ENCODE results near the gene LIMS2. TPM values are rescaled to one million over a fixed set of nuclear protein-coding genes. Genes with fewer than 3 reads are reported as not detected.

LIMS2 gene, protein sequence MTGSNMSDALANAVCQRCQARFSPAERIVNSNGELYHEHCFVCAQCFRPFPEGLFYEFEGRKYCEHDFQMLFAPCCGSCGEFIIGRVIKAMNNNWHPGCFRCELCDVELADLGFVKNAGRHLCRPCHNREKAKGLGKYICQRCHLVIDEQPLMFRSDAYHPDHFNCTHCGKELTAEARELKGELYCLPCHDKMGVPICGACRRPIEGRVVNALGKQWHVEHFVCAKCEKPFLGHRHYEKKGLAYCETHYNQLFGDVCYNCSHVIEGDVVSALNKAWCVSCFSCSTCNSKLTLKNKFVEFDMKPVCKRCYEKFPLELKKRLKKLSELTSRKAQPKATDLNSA
- polyA plus RNA-seq (2014; cell fraction: cytosol; rRNA removed): 4.7 and 7.0 TPM in 2 replicates
- polyA plus RNA-seq (2014; cell fraction: nucleus; rRNA removed): 1.4 and 1.9 TPM in 2 replicates

- no peak for DNase-seq (ENCODE audit: low spot score)
Measured at GRCh38 chr2:127675331-127676261, at the start of gene LIMS2. LIMS2 (minus strand) TSS chr2:127675530; CDS start chr2:127675024, 506 bp downstream.

DNA sequence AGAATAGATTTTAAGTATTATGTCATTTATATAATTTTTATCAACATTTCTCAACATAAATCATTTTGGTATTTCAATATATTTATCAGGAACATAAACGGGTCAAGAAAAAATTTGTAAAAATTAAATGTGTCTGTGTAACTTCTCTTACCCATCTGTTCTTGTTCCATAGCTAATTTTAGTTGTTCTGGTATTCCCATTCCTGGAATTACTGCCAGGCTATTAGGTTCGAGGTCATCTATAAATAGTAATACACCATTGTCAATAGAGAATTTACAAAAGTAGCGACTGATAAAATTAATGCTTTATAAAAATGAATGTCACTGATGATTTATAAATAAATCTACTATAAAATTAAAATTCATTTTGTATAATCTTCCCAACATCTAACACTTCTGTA lies 47.5 kb upstream of the LIMS2 start:
- DNase-seq (ENCODE audit: low spot score): no peak

GRCh38 chr2:127721978-127722355 lies 46.6 kb upstream of the LIMS2 start:
- DNase-seq (ENCODE audit: low spot score): no peak

GRCh38 chr2:127721311-127721977 lies 46.1 kb upstream of the LIMS2 start:
- no peak for DNase-seq (ENCODE audit: low spot score)

- no peak for DNase-seq (ENCODE audit: low spot score)
Measured at GRCh38 chr2:127719301-127720218, 44.2 kb upstream of the LIMS2 start.

DNA sequence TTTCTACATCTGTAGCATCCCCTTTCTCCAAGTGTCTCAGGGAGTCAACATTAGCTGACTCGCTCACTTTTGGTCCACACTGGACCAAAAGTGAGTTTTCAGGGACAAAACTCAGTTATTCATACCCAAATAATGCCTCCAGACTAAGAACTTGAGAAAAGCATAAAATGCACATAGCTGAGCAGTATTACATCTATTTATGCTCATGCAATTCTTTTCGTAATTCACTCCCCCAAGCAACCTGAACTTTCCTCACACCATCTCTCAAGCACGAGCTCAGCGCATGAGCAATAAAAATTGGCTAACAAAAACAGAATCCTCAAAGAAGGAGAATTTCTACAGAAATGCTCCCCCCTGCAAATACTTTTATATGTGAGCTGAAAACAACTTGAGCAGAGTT lies 42.9 kb upstream of the LIMS2 start:
- no peak for DNase-seq (ENCODE audit: low spot score)

DNA sequence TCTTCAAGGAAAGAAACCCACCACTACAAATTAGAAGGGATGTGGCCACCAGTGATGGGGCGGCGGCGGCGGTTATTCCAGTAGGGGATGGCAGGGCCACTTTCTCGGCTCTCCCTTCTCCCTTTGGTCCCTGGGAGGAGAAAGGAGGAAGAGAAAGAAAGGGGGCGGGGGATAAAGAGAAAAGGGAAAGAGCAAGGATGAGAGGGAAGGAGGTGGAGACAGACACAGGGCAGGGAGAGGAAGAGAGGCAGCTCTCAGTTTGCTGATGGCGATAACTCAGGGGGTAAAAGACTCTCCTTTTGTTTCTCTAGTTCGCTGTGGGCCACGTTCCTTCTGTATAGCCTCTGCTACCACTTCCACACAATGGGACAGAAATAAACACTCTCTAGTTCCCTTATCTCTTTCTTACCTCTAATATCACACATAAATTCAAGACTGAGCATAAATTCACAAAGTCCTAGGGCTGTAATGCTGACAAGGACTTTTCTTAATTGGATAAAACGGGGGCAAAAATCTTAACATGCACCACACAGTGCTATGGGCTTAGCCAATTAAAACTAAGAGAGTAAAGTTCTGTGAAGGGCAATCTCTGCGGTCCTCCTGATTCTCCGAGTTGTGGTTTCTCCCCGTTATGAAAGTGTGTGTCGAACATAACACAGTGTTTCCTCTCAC lies 40.6 kb upstream of the LIMS2 start:
- no peak for DNase-seq (ENCODE audit: low spot score)

DNA sequence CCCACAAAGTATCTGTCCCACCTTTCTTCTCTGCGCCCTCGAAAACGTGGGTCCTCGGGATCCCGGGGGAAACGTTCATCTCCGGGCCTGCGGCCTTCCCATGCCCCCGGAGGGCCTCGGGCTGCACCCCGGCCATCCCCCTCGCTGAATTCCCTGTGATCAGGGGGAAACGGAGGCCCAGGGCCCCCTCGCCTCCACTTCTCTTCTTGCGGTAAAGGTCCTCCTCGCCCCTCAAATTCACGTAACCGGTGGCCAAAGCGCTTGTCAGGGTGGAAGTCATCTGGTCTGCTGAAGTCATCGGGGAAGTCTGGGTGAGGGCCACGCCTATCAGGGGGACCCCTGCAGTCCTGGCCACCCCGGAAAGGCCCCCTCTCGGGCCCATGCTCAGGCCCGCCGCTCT lies 38.2 kb upstream of the LIMS2 start:
- no peak for DNase-seq (ENCODE audit: low spot score)

GRCh38 chr2:127712999-127713398 lies 37.7 kb upstream of the LIMS2 start:
- DNase-seq (ENCODE audit: low spot score): no peak

GRCh38 chr2:127709336-127709735 lies 34.0 kb upstream of the LIMS2 start:
- DNase-seq (ENCODE audit: low spot score): no peak

GRCh38 chr2:127707890-127708648 lies 32.7 kb upstream of the LIMS2 start:
- no peak for DNase-seq (ENCODE audit: low spot score)

GRCh38 chr2:127706215-127706990 lies 31.1 kb upstream of the LIMS2 start:
- no peak for DNase-seq (ENCODE audit: low spot score)

- no peak for DNase-seq (ENCODE audit: low spot score)
Measured at GRCh38 chr2:127705391-127706065, 30.2 kb upstream of the LIMS2 start.

- no peak for DNase-seq (ENCODE audit: low spot score)
Measured at GRCh38 chr2:127704641-127705390, 29.5 kb upstream of the LIMS2 start.

- DNase-seq (ENCODE audit: low spot score): no peak
Measured at GRCh38 chr2:127703282-127703681, 28.0 kb upstream of the LIMS2 start.

DNA sequence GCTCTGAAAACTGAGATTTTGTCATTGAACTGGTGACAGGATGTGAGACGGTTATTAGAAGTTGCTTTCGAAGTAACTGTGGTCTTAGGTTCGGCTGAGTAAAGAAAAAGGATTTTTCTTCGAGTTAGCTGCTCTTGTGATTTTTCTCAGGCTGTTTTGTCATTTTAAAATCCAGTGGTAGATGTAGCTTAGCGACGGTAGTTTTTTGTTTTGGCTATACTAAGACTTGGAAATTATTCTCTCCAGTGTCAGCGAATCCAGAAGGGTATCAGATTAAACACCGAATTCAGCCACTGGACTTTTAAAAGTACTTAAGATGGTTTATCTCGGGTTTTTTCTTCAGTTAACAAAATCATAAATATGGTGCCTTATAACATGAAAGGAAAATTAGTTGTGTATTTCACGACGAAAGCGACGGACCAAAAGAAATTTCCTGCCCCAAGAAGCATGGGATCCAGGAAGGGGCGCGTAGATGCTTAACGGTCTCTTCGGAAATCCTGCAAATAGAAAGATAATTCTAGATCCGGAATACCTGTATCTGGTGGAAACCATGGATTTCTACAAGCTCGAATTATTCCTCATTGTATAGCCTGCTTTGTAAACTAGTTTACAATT lies 27.2 kb upstream of the LIMS2 start:
- no peak for DNase-seq (ENCODE audit: low spot score)
